K562 (cell line): ENCODE measurements around the gene MYO15B. TPM values are rescaled to one million over a fixed set of nuclear protein-coding genes. Genes with fewer than 3 reads are reported as not detected.

Source experiments
- ATAC-seq: fragments of 200-7000 bp; cut with Tn5 transposase; 3 replicates; pipeline ENCODE4 v1.9.1; 2020; ENCODE audit warnings: moderate library complexity
- BruUV-seq: library from RNA; stranded (reverse); fragments of 400-500 nt; replicated peaks from 2 replicates; lab custom pipeline; 2021; lab: Mats Ljungman, UMichigan
- CTCF ChIA-PET: fragments of 300-600 bp; formaldehyde crosslinking; extraction: SDS; loops from one replicate; lab custom pipeline; 2021; ENCODE audit warnings: low intra/inter-chr PET ratio; lab: Yijun Ruan, JAX
- POLR2A ChIA-PET: fragments of 300-600, 350-650 bp; sonication (Branson Sonifier 250); formaldehyde crosslinking; extraction: SDS; loops from one replicate; lab custom pipeline; 2021; ENCODE audit warnings: antibody characterized with exemption, inconsistent platforms; lab: Yijun Ruan, JAX
- DNase-seq, 4 experiments: peaks; one replicate each; pipeline versions ENCODE4 v3.0.0 to v3.0.0-alpha.2; 2011 to 2018; ENCODE audit warnings: low spot score in 3 of 4, mixed read lengths in 3 of 4; ENCODE audit errors: extremely low read depth in 1 of 4
- FAIRE-seq: peaks from 2 replicates; lab custom pipeline; 2011; peaks lifted over from hg19 to GRCh38; lab: Jason Lieb, UNC
- H2AFZ ChIP-seq: 2 replicates; pipeline ENCODE4 v1.6.0; 2011; ENCODE audit warnings: low read depth, low read length, control low read depth, inconsistent platforms
- H3K27ac ChIP-seq: fragments of 200-600 bp; 3 replicates; pipeline ENCODE4 v1.8.0; 2011; ENCODE audit warnings: low read depth, mild to moderate bottlenecking, control low read depth, inconsistent platforms, low read length, moderate library complexity, mixed read lengths; ENCODE audit errors: extremely low read depth
- H3K27me3 ChIP-seq, 2 experiments: fragments of 300-600 bp in 1 of 2; 2 replicates in 1 of 2; 3 replicates in 1 of 2; pipeline versions ENCODE4 v1.6.0 to v1.8.0; 2011; ENCODE audit warnings: inconsistent platforms in 2 of 2, low read length in 2 of 2, mild to moderate bottlenecking in 1 of 2, mixed read lengths in 1 of 2, moderate library complexity in 1 of 2; ENCODE audit not compliant: control insufficient read depth in 2 of 2, insufficient read depth in 2 of 2
- H3K36me3 ChIP-seq: fragments of 300-600 bp; 3 replicates; pipeline ENCODE4 v1.8.0; 2011; ENCODE audit warnings: mild to moderate bottlenecking, low read length, inconsistent platforms; ENCODE audit not compliant: control insufficient read depth, insufficient read depth
- H3K4me1 ChIP-seq, 2 experiments: fragments of 200-600 bp in 1 of 2; replicated peaks in 1 of 2; 2 replicates in 1 of 2; 3 replicates in 1 of 2; pipeline versions ENCODE4 v1.5.1 to v1.8.0; 2011; ENCODE audit warnings: inconsistent platforms in 2 of 2, low read length in 2 of 2, mild to moderate bottlenecking in 1 of 2, mixed read lengths in 1 of 2, moderate library complexity in 1 of 2; ENCODE audit not compliant: control insufficient read depth in 2 of 2, insufficient read depth in 2 of 2
- H3K4me2 ChIP-seq: 2 replicates; pipeline ENCODE4 v1.6.1; 2011; ENCODE audit warnings: low read length, control low read depth, inconsistent platforms, mixed read lengths; ENCODE audit not compliant: insufficient read depth
- H3K4me3 ChIP-seq: fragments of 200-600 bp; sonication (generic), shearing (Covaris generic); 2 replicates; pipeline ENCODE4 v1.5.1; 2016; ENCODE audit warnings: control low read depth, inconsistent platforms
- H3K79me2 ChIP-seq: fragments of 200-600 bp; 3 replicates; pipeline ENCODE4 v1.8.0; 2011; ENCODE audit warnings: low read length, inconsistent platforms; ENCODE audit not compliant: control insufficient read depth, insufficient read depth
- H3K9ac ChIP-seq, 2 experiments: 2 replicates each; pipeline versions ENCODE4 v1.6.0 to v1.6.1; 2011; ENCODE audit warnings: low read depth in 2 of 2, low read length in 2 of 2, control low read depth in 1 of 2, inconsistent platforms in 1 of 2, mild to moderate bottlenecking in 1 of 2, mixed read lengths in 1 of 2; ENCODE audit not compliant: insufficient read depth in 1 of 2
- H3K9me1 ChIP-seq: one replicate; pipeline ENCODE4 v1.6.0; 2011; ENCODE audit warnings: inconsistent platforms, mild to moderate bottlenecking, low read length, moderate library complexity; ENCODE audit not compliant: control insufficient read depth, insufficient read depth
- H3K9me3 ChIP-seq: replicated peaks from 2 replicates; pipeline ENCODE4 v1.5.1; 2011; ENCODE audit warnings: low read depth, low read length, inconsistent platforms; ENCODE audit not compliant: control insufficient read depth, insufficient read depth
- H4K20me1 ChIP-seq: replicated peaks from 2 replicates; pipeline ENCODE4 v1.6.1; 2011; ENCODE audit warnings: low read length, inconsistent platforms, mixed read lengths; ENCODE audit not compliant: control insufficient read depth, insufficient read depth
- BCOR ChIP-seq: fragments of 450-650 bp; IDR thresholded peaks from 2 replicates; pipeline ENCODE4 v1.6.1; 2016
- BRD9 ChIP-seq: fragments of 450-650 bp; IDR thresholded peaks from 2 replicates; pipeline ENCODE4 v1.6.1; 2018; ENCODE audit warnings: low read depth; ENCODE audit not compliant: partially characterized antibody
- DEAF1 ChIP-seq: fragments of 450-650 bp; formaldehyde crosslinking; IDR thresholded peaks from 2 replicates; pipeline ENCODE4 v1.4.0; 2020; ENCODE audit warnings: mild to moderate bottlenecking, moderate library complexity
- NONO ChIP-seq, 2 experiments: fragments of 200-400 bp in 1 of 2; fragments of 450-650 bp in 1 of 2; formaldehyde crosslinking in 1 of 2; IDR thresholded peaks; 2 replicates each; pipeline ENCODE4 v1.6.1; 2017; ENCODE audit warnings: low read depth in 2 of 2, mild to moderate bottlenecking in 2 of 2, moderate library complexity in 2 of 2, low read length in 1 of 2
- POLR2G ChIP-seq: fragments of 200-400 bp; formaldehyde crosslinking; IDR thresholded peaks from 2 replicates; pipeline ENCODE4 v1.6.1; 2017; ENCODE audit warnings: low read depth, mild to moderate bottlenecking, antibody characterized with exemption, low read length, moderate library complexity
- U2AF2 ChIP-seq: fragments of 200-400 bp; formaldehyde crosslinking; optimal IDR thresholded peaks from 2 replicates; pipeline ENCODE3; 2017; ENCODE audit warnings: low read depth, mild to moderate bottlenecking, low read length
- WGBS: fragments of 100-300 bp; shearing (Covaris generic); methylation state at CpG from one replicate; pipeline ENCODE4 v1.1.6; 2016; ENCODE audit warnings: low coverage, mixed read lengths; ENCODE audit not compliant: insufficient coverage; ENCODE audit errors: missing lambda C conversion rate; 5-methylcytosine and 5-hydroxymethylcytosine counted together
- in situ Hi-C: fragments of 300-500 bp; cut with MboI; formaldehyde crosslinking; loops from 4 replicates; pipeline ENCODE4 v1.15.0; 2018; ENCODE audit warnings: inconsistent platforms, mixed read lengths
- intact Hi-C: fragments of 100-400 bp; cut with micrococcal nuclease; formaldehyde crosslinking; loops from 2 replicates; pipeline ENCODE4 v1.14.2; 2022
- polyA plus RNA-seq, 8 experiments: library from polyadenylated mRNA; depleted of rRNA in 4 of 8; stranded (reverse) in 5 of 8; unstranded in 3 of 8; fragments of >200 nt; fragmentation: Nextera tagmentation in 2 of 8; fragmentation: Illumina TruSeq in 1 of 8; extraction: Ambion mirVana in 2 of 8; extraction: Trizol in 1 of 8; gene quantifications; 2 replicates each; pipeline versions ENCODE4 v1.2.1 to v1.2.3, GENCODE V29; 2011 to 2014; ENCODE audit warnings: inconsistent platforms in 1 of 8, missing spikeins in 1 of 8
- total RNA-seq, 7 experiments: library from RNA; depleted of rRNA in 6 of 7; stranded (reverse); fragments of >200 nt in 6 of 7; fragmentation: Illumina TruSeq in 2 of 7; extraction: Trizol in 2 of 7; gene quantifications; 2 replicates each; pipeline versions ENCODE4 v1.2.1 to v1.2.3, GENCODE V29; 2011 to 2021; ENCODE audit warnings: low replicate concordance in 1 of 7
- TF ChIP-seq, protein P1 (sequence below): fragments of 450-650 bp; formaldehyde crosslinking; IDR thresholded peaks from 2 replicates; pipeline ENCODE4 v1.4.0; 2022; ENCODE audit warnings: missing genetic modification characterization
- TF ChIP-seq, protein P2 (sequence below): sonication (generic); formaldehyde crosslinking; IDR thresholded peaks from 2 replicates; pipeline ENCODE4 v1.9.0; 2022; ENCODE audit warnings: mild to moderate bottlenecking, missing genetic modification reagents

MYO15B gene
- total and polyA plus RNA-seq, 9 of the 15 experiments (the other 6 are each of a cell fraction or from before 2014, with no cell fraction given), result 0.05 to 3.1 (median 0.83) TPM; not detected in 2

DNA sequence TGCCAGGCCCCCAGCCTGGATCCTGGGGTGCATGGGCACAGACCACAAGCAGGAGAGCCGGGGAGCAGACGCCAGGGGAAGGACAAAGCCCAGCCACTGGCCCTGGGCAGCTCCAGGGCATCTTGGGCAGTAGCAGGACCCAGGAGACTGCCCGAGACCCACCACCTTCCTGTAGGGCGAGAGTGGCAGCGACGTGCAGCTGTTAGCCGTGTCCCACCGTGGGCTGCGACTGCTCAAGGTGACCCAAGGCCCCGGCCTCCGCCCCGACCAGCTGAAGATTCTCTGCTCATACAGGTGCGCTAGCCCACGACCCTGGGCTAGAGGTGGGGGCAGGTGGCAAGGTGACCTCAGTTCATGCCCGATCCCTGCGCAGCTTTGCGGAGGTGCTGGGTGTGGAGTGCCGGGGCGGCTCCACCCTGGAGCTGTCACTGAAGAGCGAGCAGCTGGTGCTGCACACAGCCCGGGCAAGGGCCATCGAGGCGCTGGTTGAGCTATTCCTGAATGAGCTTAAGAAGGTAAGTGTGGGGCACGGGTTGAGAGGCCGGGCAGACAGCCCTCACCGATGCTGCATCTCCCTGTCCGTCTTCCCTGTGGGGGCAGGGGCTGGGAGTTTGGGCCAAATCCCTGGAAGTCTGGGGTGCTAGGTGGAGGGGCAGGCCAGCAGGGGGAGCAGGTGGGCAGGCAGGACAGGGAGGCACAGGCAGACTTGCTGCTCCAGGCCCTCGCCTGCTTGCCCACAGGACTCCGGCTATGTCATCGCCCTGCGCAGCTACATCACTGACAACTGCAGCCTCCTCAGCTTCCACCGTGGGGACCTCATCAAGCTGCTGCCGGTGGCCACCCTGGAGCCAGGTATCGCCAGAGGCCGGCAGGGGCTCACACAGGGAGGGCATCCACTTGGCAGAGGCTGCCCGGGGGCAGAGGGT is 32.2 kb downstream of the MYO15B start (continued):
- no peak for TF ChIP-seq BRD9
- TF ChIP-seq U2AF2, result no peak
- TF ChIP-seq, all 486 proteins: peak for 14

DNA sequence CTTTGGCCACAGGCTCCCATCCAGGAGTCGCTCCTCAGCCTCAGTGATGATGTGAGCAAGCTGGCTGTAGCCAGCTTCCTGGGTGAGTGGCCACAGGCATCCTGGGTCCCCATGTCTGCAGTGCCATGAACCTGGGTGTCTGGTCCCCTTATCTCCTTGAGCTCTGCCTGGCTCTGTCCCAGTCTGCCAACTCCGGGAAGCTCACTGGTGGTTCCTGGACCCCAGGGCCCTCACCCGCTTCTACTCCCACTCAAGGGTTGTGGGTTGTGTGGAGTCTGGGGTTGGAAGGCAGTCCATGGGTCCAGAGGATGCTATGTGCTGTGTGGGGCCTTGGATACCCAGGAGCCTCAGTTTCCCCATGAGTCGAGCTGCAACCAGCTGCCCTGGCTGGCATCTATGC is 33.9 kb downstream of the MYO15B start:
- Histone ChIP-seq H3K4me2 (no peak overlapping the region), H3K9me1 (no peaks in the 10 kb centered on the region), H3K27me3 (peaks cover 4 to 60% of the 10 kb centered on the region in 2 experiments; a peak in 3 of 5 replicates), H3K4me3 (no peak overlapping the region), H3K4me1 (peaks cover 0 to 72% of the 10 kb centered on the region in 2 experiments; a peak in 3 of 5 replicates), H3K36me3 (no peaks in the 10 kb centered on the region), H3K9me3 (no peaks in the 10 kb centered on the region), H3K27ac (no peak overlapping the region), H2AFZ (no peak overlapping the region), H3K79me2 (no peaks in the 10 kb centered on the region), H3K9ac (peak overlapping the region in 1 of 2 experiments; percentile 6; a peak in 1 of 4 replicates), H4K20me1 (peaks cover 17% of the 10 kb centered on the region)
- intact Hi-C loops (no loop called here), in situ Hi-C loops (no loop called here)
- no peak for ATAC-seq
- CTCF ChIA-PET, result no interaction called here
- no TSS peak for BruUV-seq
- no peak for DNase-seq
- 19% methylated on average over 4 of the region's 4 CpGs for WGBS
- no peak for FAIRE-seq
- POLR2A ChIA-PET, result interaction anchor here (0.6 to 1.8 kb wide), 4 partner anchors 12 to 225 kb away, joined by 3 to 8 read pairs (median 4); partner anchors contain the start of gene SMIM5
- TF ChIP-seq BCOR, result no peak
- TF ChIP-seq, protein P1, sequence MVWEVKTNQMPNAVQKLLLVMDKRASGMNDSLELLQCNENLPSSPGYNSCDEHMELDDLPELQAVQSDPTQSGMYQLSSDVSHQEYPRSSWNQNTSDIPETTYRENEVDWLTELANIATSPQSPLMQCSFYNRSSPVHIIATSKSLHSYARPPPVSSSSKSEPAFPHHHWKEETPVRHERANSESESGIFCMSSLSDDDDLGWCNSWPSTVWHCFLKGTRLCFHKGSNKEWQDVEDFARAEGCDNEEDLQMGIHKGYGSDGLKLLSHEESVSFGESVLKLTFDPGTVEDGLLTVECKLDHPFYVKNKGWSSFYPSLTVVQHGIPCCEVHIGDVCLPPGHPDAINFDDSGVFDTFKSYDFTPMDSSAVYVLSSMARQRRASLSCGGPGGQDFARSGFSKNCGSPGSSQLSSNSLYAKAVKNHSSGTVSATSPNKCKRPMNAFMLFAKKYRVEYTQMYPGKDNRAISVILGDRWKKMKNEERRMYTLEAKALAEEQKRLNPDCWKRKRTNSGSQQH (CRISPR knock-in tag), result no peak
- no peak for TF ChIP-seq DEAF1 (CRISPR knock-in tag)
- TF ChIP-seq POLR2G, result peak; percentile 8; the same call in 1 of the 2 replicates
- TF ChIP-seq, protein P2, sequence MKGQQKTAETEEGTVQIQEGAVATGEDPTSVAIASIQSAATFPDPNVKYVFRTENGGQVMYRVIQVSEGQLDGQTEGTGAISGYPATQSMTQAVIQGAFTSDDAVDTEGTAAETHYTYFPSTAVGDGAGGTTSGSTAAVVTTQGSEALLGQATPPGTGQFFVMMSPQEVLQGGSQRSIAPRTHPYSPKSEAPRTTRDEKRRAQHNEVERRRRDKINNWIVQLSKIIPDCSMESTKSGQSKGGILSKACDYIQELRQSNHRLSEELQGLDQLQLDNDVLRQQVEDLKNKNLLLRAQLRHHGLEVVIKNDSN (CRISPR knock-in tag), result 0 out of 2 replicates have a peak, but pooled peaks have one; percentile 3
- no peak for TF ChIP-seq NONO (IDR thresholded peaks at IDR 0.05; ENCODE audit: low read depth in 2 of 2, low read length in 1 of 2)
